SK-N-SH treated with all-trans-retinoic acid at 6 μM for 48 hours (cell line): ENCODE data around the gene WNT7A.
"Not testable (repeated sequence)": the region's sequence is repeated elsewhere in the genome, so short reads cannot be mapped to it uniquely, and the experiment has no call there.

Experiments used
- ATAC-seq: fragments of 200-7000 bp; cut with Tn5 transposase; 3 replicates; pipeline ENCODE4 v1.9.1; 2020; ENCODE audit warnings: mild to moderate bottlenecking, moderate library complexity
- BACH2 ChIP-seq: fragments of 250-450 bp; sonication (Bioruptor Pico); IDR thresholded peaks from 2 replicates; pipeline ENCODE4 v1.9.0; 2021; ENCODE audit warnings: mild to moderate bottlenecking, borderline replicate concordance
- ESRRG ChIP-seq: fragments of 250-450 bp; sonication (Bioruptor Pico); IDR thresholded peaks from 2 replicates; pipeline ENCODE4 v1.6.1; 2021; ENCODE audit warnings: mild to moderate bottlenecking
- ISL1 ChIP-seq: fragments of 250-450 bp; sonication (Bioruptor Pico); IDR thresholded peaks from 2 replicates; pipeline ENCODE4 v2.1.2; 2022; ENCODE audit warnings: mild to moderate bottlenecking, moderate library complexity
- OSR1 ChIP-seq: fragments of 250-450 bp; sonication (Bioruptor Pico); IDR thresholded peaks from 2 replicates; pipeline ENCODE4 v1.8.0; 2022; ENCODE audit warnings: moderate library complexity, mild to moderate bottlenecking, inconsistent platforms
- PPARA ChIP-seq: fragments of 250-450 bp; sonication (Bioruptor Pico); IDR thresholded peaks from 2 replicates; pipeline ENCODE4 v1.5.0; 2020; ENCODE audit warnings: mild to moderate bottlenecking, borderline replicate concordance
- RARB ChIP-seq: fragments of 250-450 bp; sonication (Bioruptor Pico); IDR thresholded peaks from 2 replicates; pipeline ENCODE4 v1.8.0; 2021; ENCODE audit warnings: mild to moderate bottlenecking, moderate library complexity
- SNAI2 ChIP-seq: fragments of 250-450 bp; sonication (Bioruptor Pico); IDR thresholded peaks from 2 replicates; pipeline ENCODE4 v1.5.0; 2020; ENCODE audit warnings: mild to moderate bottlenecking, moderate library complexity
- TCF4 ChIP-seq: fragments of 250-450 bp; sonication (Bioruptor Pico); IDR thresholded peaks from 2 replicates; pipeline ENCODE4 v1.8.0; 2021; ENCODE audit warnings: mild to moderate bottlenecking, moderate library complexity, borderline replicate concordance
- TOX ChIP-seq: fragments of 250-450 bp; sonication (Bioruptor Pico); IDR thresholded peaks from 2 replicates; pipeline ENCODE4 v1.8.0; 2021; ENCODE audit warnings: mild to moderate bottlenecking, moderate library complexity, borderline replicate concordance
- ZC3H10 ChIP-seq: fragments of 250-450 bp; sonication (Bioruptor Pico); IDR thresholded peaks from 2 replicates; pipeline ENCODE4 v1.5.1; 2021; ENCODE audit warnings: mild to moderate bottlenecking, moderate library complexity
- ZFP3 ChIP-seq: fragments of 250-450 bp; sonication (Bioruptor Pico); IDR thresholded peaks from 2 replicates; pipeline ENCODE4 v1.5.0; 2020; ENCODE audit warnings: mild to moderate bottlenecking, moderate library complexity
- ZFP30 ChIP-seq: fragments of 450-650 bp; formaldehyde crosslinking; IDR thresholded peaks from 2 replicates; pipeline ENCODE4 v1.5.0; 2022; ENCODE audit warnings: mild to moderate bottlenecking, moderate library complexity
- ZNF565 ChIP-seq: fragments of 450-650 bp; formaldehyde crosslinking; conservative IDR thresholded peaks from 2 replicates; pipeline ENCODE4 v1.5.0; 2020; ENCODE audit warnings: low read depth, mild to moderate bottlenecking, moderate library complexity
- ZNF70 ChIP-seq: fragments of 450-650 bp; formaldehyde crosslinking; IDR thresholded peaks from 2 replicates; pipeline ENCODE4 v1.5.0; 2020; ENCODE audit warnings: mild to moderate bottlenecking, moderate library complexity
- ZNF8 ChIP-seq: fragments of 450-650 bp; formaldehyde crosslinking; IDR thresholded peaks from 2 replicates; pipeline ENCODE4 v1.5.0; 2020; ENCODE audit warnings: mild to moderate bottlenecking, moderate library complexity
- TF ChIP-seq, protein P1 (sequence below): fragments of 250-450 bp; sonication (Bioruptor Pico); IDR thresholded peaks from 2 replicates; pipeline ENCODE4 v1.8.0; 2021; ENCODE audit warnings: low read depth, mild to moderate bottlenecking, moderate library complexity, borderline replicate concordance
- TF ChIP-seq, protein P2 (sequence below): fragments of 250-450 bp; sonication (Bioruptor Pico); IDR thresholded peaks from 2 replicates; pipeline ENCODE4 v1.5.1; 2021; ENCODE audit warnings: mild to moderate bottlenecking, moderate library complexity

Gene WNT7A

GRCh38 chr3:13879946-13880810, at the start of gene WNT7A:
Gene WNT7A, minus strand, starts transcription at chr3:13880071. Its CDS starts 255 bp downstream, at chr3:13879816.
- TF ChIP-seq ZNF565 (CRISPR knock-in tag) = no peak
- ATAC-seq = peak; percentile 78

DNA sequence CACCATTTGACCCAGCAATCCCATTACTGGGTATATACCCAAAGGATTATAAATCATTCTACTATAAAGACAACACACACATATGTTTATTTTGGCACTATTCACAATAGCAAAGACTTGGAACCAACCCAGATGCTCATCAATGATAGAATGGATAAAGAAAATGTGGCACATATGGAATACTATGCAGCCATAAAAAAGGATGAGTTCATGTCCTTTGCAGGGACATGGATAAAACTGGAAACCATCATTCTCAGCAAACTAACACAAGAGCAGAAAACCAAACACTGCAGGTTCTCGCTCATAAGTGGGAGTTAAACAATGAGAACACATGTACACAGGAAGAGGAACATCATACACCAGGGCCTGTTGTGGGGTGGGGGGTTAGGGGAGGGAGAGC, 48.9 kb upstream of the WNT7A start:
- not testable (repeated sequence) for ATAC-seq

GRCh38 chr3:13927295-13927694, 47.4 kb upstream of the WNT7A start:
- TF ChIP-seq ZNF70 (CRISPR knock-in tag) (no peak), RARB (CRISPR knock-in tag) (no peak), ESRRG (no peak)
- TF ChIP-seq, protein P1, sequence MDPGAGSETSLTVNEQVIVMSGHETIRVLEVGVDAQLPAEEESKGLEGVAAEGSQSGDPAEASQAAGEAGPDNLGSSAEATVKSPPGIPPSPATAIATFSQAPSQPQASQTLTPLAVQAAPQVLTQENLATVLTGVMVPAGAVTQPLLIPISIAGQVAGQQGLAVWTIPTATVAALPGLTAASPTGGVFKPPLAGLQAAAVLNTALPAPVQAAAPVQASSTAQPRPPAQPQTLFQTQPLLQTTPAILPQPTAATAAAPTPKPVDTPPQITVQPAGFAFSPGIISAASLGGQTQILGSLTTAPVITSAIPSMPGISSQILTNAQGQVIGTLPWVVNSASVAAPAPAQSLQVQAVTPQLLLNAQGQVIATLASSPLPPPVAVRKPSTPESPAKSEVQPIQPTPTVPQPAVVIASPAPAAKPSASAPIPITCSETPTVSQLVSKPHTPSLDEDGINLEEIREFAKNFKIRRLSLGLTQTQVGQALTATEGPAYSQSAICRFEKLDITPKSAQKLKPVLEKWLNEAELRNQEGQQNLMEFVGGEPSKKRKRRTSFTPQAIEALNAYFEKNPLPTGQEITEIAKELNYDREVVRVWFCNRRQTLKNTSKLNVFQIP (CRISPR knock-in tag) = no peak
- no peak for ATAC-seq

GRCh38 chr3:13916375-13916774, 36.5 kb upstream of the WNT7A start:
- TF ChIP-seq ZNF565 (CRISPR knock-in tag) (no peak), RARB (CRISPR knock-in tag) (no peak), TCF4 (CRISPR knock-in tag) (no peak), SNAI2 (CRISPR knock-in tag) (no peak), ZNF70 (CRISPR knock-in tag) (no peak), ZFP3 (CRISPR knock-in tag) (no peak), ZC3H10 (no peak), ZNF8 (CRISPR knock-in tag) (no peak), OSR1 (CRISPR knock-in tag) (no peak), TOX (CRISPR knock-in tag) (no peak), BACH2 (CRISPR knock-in tag) (no peak), ISL1 (CRISPR knock-in tag) (no peak), PPARA (CRISPR knock-in tag) (no peak)
- no peak for ATAC-seq

GRCh38 chr3:13902648-13903238, 22.9 kb upstream of the WNT7A start:
- no peak for ATAC-seq

More at GRCh38 chr3:13902648-13903238, 22.9 kb upstream of the WNT7A start:
- TF ChIP-seq ZFP30 (CRISPR knock-in tag) (no peak), RARB (CRISPR knock-in tag) (no peak), ZC3H10 (no peak), ESRRG (no peak), TOX (CRISPR knock-in tag) (no peak), TCF4 (CRISPR knock-in tag) (no peak), ZNF8 (CRISPR knock-in tag) (no peak), ZNF565 (CRISPR knock-in tag) (no peak)
- TF ChIP-seq, protein P2, sequence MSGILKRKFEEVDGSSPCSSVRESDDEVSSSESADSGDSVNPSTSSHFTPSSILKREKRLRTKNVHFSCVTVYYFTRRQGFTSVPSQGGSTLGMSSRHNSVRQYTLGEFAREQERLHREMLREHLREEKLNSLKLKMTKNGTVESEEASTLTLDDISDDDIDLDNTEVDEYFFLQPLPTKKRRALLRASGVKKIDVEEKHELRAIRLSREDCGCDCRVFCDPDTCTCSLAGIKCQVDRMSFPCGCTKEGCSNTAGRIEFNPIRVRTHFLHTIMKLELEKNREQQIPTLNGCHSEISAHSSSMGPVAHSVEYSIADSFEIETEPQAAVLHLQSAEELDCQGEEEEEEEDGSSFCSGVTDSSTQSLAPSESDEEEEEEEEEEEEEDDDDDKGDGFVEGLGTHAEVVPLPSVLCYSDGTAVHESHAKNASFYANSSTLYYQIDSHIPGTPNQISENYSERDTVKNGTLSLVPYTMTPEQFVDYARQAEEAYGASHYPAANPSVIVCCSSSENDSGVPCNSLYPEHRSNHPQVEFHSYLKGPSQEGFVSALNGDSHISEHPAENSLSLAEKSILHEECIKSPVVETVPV (CRISPR knock-in tag) = no peak
- TF ChIP-seq, protein P1 (CRISPR knock-in tag) = no peak
